Measurements from ENCODE around the gene GNB1L.
A peak's percentile ranks its signal among the peaks of the same experiment; 100 is the strongest.

GNB1L gene

DNA sequence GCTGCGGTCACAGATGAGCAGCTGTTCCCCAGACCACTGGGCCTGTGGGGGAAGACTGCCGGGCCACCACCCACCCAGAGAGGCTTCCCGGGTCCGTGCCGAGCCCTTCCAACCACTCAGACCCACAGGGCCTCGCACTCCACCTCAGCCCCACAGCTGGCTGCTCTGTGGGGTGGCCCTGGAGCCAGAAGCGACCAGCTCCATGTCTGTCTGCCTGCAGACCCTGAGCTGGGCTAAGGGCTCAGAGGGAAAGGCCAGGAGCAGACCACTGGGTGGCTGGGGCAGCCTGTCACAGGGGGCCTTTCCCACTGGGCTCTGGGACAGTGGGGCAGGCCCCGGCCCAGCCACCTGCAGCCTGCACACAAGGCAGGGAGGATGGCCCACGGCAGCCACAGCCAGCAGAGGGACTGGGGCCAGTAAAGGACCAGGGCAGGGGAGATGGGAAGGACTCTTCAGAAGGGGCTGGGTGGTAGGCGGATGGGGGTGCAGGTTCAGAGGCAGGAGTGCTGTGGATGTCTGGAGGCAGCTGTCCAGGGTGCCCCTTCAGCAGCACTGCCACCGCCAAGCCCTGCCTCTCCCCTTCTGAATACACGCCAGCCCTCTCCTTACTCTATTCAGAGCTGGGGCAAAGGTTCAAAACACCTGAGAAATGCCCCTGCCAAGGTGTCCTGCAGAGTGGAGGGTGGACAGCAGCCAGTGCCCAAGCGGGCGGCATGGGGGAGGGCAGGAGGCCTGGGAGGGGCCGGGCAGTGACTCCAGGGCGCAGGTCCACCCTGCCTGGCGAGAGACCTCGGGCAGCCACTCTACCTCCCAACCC is 32.2 kb downstream of the GNB1L start:
- no peak for DNase-seq (ENCODE audit: low read depth)

- DNase-seq (ENCODE audit: low read depth), result no peak
These were observed 33.0 kb downstream of the GNB1L start for GRCh38 chr22:19821523-19822300.

- DNase-seq (ENCODE audit: low read depth), result no peak
These were observed 33.7 kb downstream of the GNB1L start for GRCh38 chr22:19820880-19821522.

DNA sequence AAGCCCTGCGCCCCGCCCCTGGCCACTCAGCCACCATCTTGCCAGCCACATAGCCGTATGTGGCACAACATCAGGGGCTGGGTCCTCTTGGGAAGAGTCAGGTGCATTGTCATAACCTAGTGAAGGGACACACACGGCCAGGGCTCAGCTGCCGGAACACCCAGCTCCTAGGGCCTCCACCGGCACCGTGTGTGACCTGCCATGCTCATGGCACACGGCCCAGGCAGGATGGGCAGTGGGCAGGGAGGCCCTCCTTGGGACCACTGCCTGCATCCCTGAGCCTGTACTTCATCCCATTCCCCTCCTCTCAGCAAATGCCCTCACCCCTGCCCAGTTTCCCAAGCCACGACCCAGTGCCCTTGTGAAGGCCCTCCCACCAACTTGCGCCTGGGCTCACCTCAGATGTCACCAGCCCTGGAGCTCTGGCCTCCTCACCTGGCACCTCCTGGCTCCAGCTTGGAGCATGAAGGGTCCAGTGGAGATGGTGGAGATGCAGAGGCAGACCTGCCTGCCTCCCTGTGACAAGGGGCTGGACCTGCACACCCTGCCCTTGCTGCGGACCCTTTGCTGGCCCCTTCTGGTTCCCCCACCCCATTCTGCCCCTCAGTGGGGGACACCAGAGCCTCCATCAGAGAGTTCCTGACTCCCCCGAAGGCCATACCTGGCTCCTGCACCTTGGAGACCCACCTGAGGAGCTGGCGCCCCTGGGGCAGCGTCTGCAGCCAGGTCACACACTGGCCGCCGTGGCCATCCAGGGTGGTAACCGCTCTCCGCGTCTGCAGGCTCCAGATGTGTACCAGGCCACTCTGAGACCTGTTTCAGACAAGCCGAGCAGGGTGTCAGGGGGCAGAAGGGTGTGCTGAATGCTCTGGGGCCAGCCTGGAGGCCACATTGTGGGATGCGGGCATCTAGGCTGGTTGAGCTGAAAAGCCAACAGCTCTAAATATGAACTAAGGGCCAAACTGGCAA is 34.5 kb downstream of the GNB1L start:
- DNase-seq (ENCODE audit: low read depth), result no peak

DNA sequence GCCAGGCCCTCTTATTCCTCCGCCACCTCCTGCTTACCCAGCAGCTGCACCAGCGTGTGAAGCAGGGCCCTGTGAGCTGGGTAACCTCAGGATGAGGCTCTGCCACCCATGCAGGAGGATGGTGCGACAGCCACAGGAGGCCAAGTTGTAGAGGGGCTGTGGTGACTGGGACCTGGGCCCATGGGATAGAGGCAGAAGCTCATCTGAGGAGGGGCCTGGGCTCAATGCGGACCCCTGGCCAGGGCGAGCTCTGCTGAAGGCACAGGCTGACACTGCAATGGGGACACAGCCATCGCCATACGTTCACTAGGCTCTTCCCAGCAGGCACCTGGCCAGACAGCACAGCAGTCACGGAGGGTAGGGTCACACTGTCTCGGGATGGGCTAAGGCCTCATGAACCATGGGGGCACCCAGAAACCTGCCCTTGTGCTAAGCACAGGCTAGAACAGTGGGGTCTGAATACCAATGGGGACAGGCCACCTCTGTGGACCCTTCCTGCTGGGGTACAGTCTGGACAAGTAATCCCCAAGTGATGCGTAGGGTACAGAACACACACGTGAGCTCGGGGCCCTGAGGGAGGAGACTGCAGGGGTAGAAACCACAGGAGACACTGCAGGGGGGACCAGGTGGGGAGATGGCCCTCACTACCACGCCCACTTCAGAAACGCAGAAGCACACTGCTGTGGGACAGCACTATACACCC is 35.3 kb downstream of the GNB1L start:
- DNase-seq (ENCODE audit: low read depth), result no peak

- DNase-seq (ENCODE audit: low read depth), result no peak
These were observed 36.1 kb downstream of the GNB1L start for GRCh38 chr22:19818324-19819207.

DNA sequence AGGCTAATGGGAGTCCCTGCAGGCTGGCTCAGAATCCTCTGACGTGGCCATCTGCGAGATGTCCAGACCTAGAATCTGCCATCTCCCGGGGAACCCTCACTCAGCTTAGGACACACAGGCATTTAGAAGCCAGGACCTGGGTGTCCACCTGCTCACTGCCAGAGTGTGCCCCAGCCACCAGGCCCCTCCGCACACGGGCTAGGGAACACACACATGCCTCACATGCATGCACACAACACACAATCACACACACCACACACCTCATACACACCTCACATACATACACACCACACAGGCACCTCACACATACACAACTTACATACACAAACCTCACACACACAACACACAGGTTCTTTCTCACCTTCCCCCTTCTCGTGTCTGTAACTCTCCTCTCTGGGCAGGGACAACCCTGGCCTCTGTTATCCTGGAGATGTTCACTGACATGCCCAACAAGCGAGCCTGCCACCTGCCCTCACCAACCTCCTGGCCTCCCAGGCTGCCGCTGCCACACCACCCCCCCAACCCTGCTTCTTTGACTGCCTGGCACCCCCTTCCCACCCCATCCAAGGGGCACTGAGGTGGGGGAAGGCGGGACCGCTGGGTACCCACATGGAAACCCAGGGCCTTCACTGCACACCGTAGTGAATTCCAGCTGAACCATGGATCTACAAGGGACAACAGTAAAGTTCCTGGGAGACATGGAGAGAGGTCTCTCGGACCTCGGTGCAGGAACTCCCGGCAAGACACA is 38.1 kb downstream of the GNB1L start:
- no peak for DNase-seq (ENCODE audit: low read depth)

GRCh38 chr22:19815823-19816290 is 38.8 kb downstream of the GNB1L start:
- DNase-seq (ENCODE audit: low read depth), result no peak

DNA sequence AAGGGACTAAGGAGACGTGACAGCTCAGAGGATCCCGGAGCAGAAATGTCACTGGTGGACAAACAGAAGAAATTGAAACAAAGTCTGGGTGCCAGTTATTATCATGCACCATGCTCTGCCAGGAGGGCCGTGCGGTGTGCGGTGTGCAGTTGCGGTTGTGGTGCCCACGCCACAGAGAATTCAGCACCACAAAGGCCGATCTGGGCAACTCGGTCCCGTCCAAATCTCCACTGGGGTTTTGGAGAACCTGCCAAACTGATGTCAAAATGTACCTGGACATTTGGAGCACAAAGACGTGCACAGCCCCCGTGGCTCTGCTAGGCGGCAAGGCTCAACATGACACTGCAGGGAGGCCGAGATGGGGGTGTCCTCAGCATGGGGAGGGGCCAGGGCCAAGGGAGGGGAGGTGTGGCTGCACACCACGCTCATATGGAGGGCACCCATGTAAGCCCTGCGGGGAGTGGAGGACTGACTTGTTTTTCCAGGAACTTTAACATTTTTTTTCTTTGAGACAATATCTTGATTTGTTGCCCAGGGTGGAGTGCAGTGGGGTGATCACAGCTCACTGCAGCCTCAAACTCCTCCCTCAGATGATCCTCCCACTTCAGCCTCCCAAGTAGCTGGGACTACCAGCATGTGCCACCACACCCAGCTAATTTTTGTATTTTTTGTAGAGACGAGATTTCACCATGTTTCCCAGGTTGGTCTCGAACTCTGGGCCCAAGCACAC is 39.4 kb downstream of the GNB1L start:
- DNase-seq (ENCODE audit: low read depth), result no peak

DNA sequence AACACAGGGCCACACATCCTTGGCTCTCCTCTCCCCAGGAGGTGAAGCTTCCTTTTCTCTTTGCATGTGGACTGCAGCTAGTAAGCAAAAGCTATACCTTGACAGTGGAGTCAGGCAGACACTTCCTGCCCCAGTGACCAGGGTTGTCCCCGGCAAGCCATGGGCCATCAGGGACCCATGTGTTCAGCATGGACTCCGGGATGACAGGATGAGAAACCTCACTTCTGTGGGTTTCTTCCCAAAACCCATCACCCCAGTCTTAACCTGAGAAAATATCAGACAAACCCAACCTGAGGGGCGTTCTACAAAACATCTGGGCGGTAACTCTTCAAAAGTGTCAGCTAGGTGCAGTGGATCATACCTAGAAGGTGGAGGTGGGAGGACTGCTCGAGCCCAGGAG is 40.2 kb downstream of the GNB1L start:
- no peak for DNase-seq (ENCODE audit: low read depth)

GRCh38 chr22:19812910-19813309 is 41.8 kb downstream of the GNB1L start:
- no peak for DNase-seq (ENCODE audit: low read depth)

DNA sequence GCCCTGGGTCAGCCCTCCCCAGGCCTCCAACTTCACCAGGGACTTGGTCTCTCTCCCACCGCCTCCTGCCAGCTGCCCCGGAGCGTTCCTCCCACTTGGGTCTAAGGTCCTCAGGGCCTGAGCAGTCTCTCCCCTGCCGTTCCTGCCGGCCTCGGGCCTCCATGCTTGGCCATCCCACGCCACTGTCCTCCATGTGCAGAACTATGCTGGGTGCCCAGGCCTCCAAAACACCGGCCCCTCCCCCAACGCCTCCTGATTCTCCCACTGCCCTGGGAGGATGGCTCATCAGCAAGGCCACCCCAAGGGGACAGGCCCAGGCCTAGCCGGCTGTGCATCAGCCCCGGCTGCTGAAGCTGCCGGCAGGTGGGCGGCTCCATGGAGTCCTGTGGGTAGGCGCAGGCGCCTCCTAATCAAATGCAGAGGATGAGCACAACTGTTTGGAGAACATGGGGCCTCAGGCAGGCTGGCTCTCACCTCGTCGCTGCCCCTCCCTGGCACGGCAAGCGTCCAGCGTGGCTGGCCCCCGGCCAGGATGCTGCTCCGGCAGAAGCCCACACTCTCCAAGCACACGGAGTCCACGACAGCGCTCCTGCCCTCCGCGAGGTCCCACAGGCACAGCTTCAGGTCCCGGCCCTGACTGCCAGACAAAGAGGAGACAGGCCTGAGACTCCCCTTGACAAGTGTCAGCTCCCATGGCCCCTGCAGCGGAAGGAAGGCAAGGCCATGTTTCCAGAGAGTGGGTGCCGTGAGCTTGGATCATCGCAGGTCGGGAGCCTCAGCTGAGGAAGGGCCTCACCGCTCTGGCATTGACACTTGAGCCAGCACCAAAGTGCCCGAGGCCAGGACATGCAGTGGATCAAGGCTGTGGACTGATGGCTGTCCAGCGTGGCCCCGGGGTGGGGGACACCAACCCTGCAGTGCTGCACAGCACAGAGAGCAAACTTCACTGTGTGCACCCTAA is 42.6 kb downstream of the GNB1L start:
- DNase-seq (ENCODE audit: low read depth), result no peak

DNA sequence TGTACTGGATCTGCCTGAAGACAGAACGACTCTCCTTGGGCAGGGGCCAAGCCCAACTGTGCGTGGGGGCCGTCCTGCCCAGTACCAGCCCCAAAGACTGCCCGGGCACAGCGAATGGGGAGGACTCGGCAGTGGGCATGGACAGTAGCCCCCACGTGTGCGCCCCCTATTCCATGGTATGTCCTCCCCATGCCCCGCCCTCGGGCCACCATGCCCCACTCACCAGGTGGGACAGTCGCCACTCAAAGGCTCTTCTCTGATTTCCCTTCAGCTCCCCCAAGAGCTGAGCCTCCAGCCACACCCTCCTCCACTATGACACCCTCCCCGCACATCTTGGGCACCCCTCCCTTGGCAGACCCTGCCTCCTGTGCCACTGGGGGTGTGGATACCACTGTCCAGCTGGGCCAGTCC is 43.5 kb downstream of the GNB1L start:
- DNase-seq (ENCODE audit: low read depth), result no peak

DNA sequence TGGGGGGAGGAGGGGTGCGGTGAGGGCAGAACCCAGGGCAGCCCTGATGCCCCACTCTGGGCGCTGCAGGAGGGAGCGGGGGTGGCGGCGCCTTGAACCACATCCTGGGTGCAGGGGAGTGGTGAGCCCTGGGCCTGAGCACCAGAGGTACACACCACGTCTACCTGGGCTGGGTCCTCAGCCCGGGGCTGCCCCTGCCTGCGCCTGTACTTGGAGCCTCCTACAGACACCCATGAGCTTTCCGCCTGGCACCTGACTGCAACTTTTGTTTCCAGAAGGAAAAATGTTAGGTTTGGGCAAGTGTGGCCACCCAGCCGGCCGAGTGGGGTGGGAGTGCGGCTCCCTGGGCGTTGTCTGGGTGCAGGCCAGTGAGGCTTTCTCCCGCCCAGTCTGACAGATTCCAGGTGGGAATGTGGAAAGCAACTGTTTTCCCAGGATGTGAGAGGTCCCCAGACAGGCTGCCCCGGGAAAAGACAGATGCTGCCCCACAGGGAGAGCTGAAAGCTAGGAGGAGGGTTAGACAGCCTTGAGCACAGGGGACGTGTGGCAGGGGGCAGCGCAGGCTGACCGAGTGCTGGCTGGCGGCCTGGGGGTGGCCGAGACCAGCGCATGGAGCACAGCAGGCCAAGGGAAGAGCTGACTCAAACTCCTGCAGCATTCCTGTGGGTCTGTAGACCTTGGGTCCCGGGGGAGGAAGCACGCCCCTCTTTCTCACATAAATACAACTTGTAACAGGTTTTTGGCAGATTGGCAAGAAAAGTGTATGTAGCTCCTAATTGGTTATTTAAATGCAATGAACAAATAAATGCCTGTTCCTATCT is 44.1 kb downstream of the GNB1L start:
- peak; percentile 20 for DNase-seq (ENCODE audit: low read depth)

DNA sequence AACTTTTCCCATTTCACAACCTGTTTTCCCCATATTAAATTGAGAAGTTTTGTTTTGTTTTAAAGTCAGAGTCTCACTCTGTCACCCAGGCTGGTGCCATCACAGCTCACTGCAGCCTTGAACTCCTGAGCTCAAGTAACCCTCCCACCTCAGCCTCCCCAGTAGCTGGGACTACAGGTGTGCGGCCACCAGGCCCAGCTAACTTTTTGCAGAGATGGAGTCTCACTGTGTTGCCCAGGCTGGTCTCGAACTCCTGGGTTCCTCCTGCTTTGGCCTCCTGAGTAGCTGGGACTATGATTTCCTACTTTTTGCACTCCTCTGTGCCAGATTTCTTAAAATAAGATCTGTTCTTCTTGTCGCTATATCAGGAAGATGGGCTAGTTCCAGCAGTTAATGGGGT is 44.9 kb downstream of the GNB1L start:
- no peak for DNase-seq (ENCODE audit: low read depth)

- DNase-seq (ENCODE audit: low read depth), result no peak
These were observed 45.7 kb downstream of the GNB1L start for GRCh38 chr22:19808873-19809478.

All from fibroblast of the conjunctiva (primary cell).